ENCODE data around the gene FAM53A.

FAM53A gene

DNA sequence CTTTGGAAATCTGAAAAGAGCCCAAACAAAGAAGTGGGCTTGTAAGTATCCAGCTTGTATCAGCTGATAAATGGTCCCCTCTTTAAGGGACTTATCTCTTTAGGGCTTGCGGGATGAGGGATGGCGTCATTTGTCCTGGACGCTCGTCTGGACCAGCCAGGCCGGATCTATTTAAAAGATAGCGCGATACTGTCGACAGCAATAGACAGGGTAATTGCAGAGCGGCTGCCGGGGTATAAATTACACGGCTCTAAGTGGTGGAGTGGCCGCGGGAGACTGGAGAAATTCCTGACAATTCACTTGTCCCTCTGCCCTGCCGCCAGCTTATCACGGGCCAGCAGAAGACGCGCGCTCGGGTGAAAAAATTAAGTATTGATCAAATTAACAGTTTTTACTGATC is 90.7 kb downstream of the FAM53A start:
- TF ChIP-seq ZFX (IDR thresholded peaks at IDR 0.05; ENCODE audit: borderline replicate concordance) (no peak), CTCF (IDR thresholded peaks at IDR 0.05) (no peak)
- H3K27ac ChIP-seq, result no peak overlapping the region

- H3K27ac ChIP-seq, result no peak overlapping the region
- TF ChIP-seq ZFX (IDR thresholded peaks at IDR 0.05; ENCODE audit: borderline replicate concordance), result no peak
- TF ChIP-seq CTCF (IDR thresholded peaks at IDR 0.05), result no peak
Measured at GRCh38 chr4:1592709-1593417, 91.2 kb downstream of the FAM53A start.

DNA sequence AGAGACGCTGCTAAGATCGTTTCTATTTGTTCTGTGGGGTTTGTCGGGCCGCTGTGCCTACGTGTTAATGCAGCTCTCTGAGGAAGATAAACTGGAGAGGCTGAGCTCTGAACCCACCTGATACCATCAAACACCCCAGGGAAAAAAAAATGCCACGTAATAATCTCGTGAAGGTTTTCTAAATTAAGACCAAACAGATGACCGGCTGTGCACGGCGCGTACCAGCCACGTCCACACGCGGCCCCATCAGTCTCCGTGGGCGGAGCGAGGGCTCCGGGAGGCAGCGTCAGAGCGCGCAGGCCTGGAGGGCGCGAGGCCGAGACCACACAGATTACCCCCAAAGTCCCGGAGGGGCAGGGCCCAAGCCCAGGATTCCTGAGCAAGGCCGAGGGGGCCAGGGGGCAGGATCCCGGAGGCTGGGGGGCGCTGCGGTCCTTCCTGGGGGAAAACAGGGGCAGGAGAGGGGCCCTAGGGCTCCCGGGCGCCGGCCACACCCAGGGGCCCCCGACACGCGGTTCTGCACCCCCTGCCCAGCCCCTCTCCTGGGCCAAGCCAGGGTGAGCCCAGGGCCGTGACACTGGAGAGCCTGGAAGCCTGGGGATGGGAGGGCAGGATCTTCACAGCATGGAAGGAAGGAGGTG is 91.9 kb downstream of the FAM53A start:
- TF ChIP-seq ZFX (IDR thresholded peaks at IDR 0.05; ENCODE audit: borderline replicate concordance), result no peak
- no peak for TF ChIP-seq CTCF (IDR thresholded peaks at IDR 0.05)
- no peak overlapping the region for H3K27ac ChIP-seq

DNA sequence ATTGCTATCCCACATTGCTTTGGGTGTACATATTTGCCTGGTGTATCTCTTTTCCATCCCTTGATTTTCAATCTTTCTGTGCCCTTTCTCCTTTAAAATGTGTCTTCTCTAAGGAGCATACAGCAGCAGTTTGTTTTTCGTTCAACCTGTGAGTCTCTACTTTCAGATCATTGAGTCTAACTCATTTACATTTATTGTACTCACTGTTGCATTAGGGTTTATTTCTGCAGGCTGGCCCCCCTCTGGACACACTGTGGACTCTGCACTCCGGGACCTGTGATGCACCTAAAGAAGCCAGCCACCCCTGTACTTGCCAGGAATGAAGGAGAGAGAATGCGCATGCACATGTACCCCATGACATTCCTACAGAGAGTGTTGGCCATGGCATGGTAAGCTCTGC is 93.0 kb downstream of the FAM53A start:
- TF ChIP-seq CTCF (IDR thresholded peaks at IDR 0.05), result no peak
- TF ChIP-seq ZFX (IDR thresholded peaks at IDR 0.05; ENCODE audit: borderline replicate concordance), result no peak
- H3K27ac ChIP-seq, result no peak overlapping the region

DNA sequence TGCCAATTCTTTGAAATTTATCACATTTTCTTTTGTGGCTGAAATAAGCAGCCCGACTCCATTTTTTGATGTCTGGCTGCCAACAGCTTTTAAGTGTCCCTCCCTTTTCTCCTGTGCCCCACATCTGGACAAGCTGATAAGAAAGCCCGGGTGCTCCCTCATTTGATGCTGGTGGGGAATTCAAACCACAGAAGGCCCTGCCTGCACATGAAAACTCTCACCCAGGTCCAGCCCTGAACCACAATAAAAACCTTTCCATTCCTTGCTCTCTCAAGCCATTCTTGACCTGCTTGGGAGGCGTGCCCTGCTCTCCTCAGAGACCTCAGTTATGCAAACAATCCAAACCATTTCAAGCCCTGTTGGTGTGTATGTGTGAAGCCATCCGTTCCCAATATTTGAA is 93.9 kb downstream of the FAM53A start:
- TF ChIP-seq CTCF (IDR thresholded peaks at IDR 0.05) (no peak), ZFX (IDR thresholded peaks at IDR 0.05; ENCODE audit: borderline replicate concordance) (no peak)
- H3K27ac ChIP-seq, result no peak overlapping the region
